ENCODE data around the gene ABCD4.
"Not testable (repeated sequence)": the region's sequence is repeated elsewhere in the genome, so short reads cannot be mapped to it uniquely, and the experiment has no call there.

Gene ABCD4

GRCh38 chr14:74329950-74330552 lies 27.3 kb upstream of the ABCD4 start:
- not testable (repeated sequence) for H3K9ac ChIP-seq (ENCODE audit: low read length); H3K4me3 ChIP-seq (ENCODE audit: low read depth, low read length); H3K36me3 ChIP-seq (ENCODE audit: control insufficient read depth, insufficient read depth, low read length)

GRCh38 chr14:74326369-74327152 lies 23.8 kb upstream of the ABCD4 start:
- Histone ChIP-seq H3K4me3 (ENCODE audit: low read depth, low read length) (peak overlapping the region; percentile 31), H3K36me3 (ENCODE audit: control insufficient read depth, insufficient read depth, low read length) (no peaks in the 10 kb centered on the region), H3K27me3 (ENCODE audit: control insufficient read depth, insufficient read depth, low read length) (no peaks in the 10 kb centered on the region), H3K9me3 (ENCODE audit: control insufficient read depth, insufficient read depth, low read depth, low read length) (no peaks in the 10 kb centered on the region), H3K9ac (ENCODE audit: low read length) (peak overlapping the region; percentile 85), H3K4me1 (ENCODE audit: control insufficient read depth, insufficient read depth, low read length) (peaks cover 29% of the 10 kb centered on the region), H3K27ac (ENCODE audit: low read depth, low read length) (peak overlapping the region; percentile 96)

More at GRCh38 chr14:74329950-74330552, 27.3 kb upstream of the ABCD4 start:
- not testable (repeated sequence) for H3K27ac ChIP-seq (ENCODE audit: low read depth, low read length); H3K9me3 ChIP-seq (ENCODE audit: control insufficient read depth, insufficient read depth, low read depth, low read length); H3K27me3 ChIP-seq (ENCODE audit: control insufficient read depth, insufficient read depth, low read length)
- peaks cover 28% of the 10 kb centered on the region for H3K4me1 ChIP-seq (ENCODE audit: control insufficient read depth, insufficient read depth, low read length)

GRCh38 chr14:74325446-74325845 lies 22.7 kb upstream of the ABCD4 start:
- H3K27ac ChIP-seq (ENCODE audit: low read depth, low read length), result peak overlapping the region; percentile 96
- H3K4me3 ChIP-seq (ENCODE audit: low read depth, low read length), result no peak overlapping the region; the same call in 1 of the 2 replicates
- H3K9me3 ChIP-seq (ENCODE audit: control insufficient read depth, insufficient read depth, low read depth, low read length), result no peaks in the 10 kb centered on the region
- H3K27me3 ChIP-seq (ENCODE audit: control insufficient read depth, insufficient read depth, low read length), result no peaks in the 10 kb centered on the region
- no peaks in the 10 kb centered on the region for H3K36me3 ChIP-seq (ENCODE audit: control insufficient read depth, insufficient read depth, low read length)
- H3K4me1 ChIP-seq (ENCODE audit: control insufficient read depth, insufficient read depth, low read length), result peaks cover 29% of the 10 kb centered on the region
- peak overlapping the region; percentile 85 for H3K9ac ChIP-seq (ENCODE audit: low read length)

GRCh38 chr14:74324931-74325361 lies 22.2 kb upstream of the ABCD4 start:
- H3K27me3 ChIP-seq (ENCODE audit: control insufficient read depth, insufficient read depth, low read length), result no peaks in the 10 kb centered on the region
- no peak overlapping the region for H3K4me3 ChIP-seq (ENCODE audit: low read depth, low read length)
- H3K27ac ChIP-seq (ENCODE audit: low read depth, low read length), result peak overlapping the region; percentile 96
- no peaks in the 10 kb centered on the region for H3K9me3 ChIP-seq (ENCODE audit: control insufficient read depth, insufficient read depth, low read depth, low read length)
- no peaks in the 10 kb centered on the region for H3K36me3 ChIP-seq (ENCODE audit: control insufficient read depth, insufficient read depth, low read length)
- H3K9ac ChIP-seq (ENCODE audit: low read length), result peak overlapping the region; percentile 59
- H3K4me1 ChIP-seq (ENCODE audit: control insufficient read depth, insufficient read depth, low read length), result peaks cover 29% of the 10 kb centered on the region

GRCh38 chr14:74314576-74314975 lies 11.8 kb upstream of the ABCD4 start:
- H3K4me1 ChIP-seq (ENCODE audit: control insufficient read depth, insufficient read depth, low read length), result no peaks in the 10 kb centered on the region
- no peaks in the 10 kb centered on the region for H3K27me3 ChIP-seq (ENCODE audit: control insufficient read depth, insufficient read depth, low read length)
- H3K9me3 ChIP-seq (ENCODE audit: control insufficient read depth, insufficient read depth, low read depth, low read length), result no peaks in the 10 kb centered on the region
- H3K9ac ChIP-seq (ENCODE audit: low read length), result no peak overlapping the region
- H3K4me3 ChIP-seq (ENCODE audit: low read depth, low read length), result no peak overlapping the region
- H3K27ac ChIP-seq (ENCODE audit: low read depth, low read length), result no peak overlapping the region
- no peaks in the 10 kb centered on the region for H3K36me3 ChIP-seq (ENCODE audit: control insufficient read depth, insufficient read depth, low read length)

GRCh38 chr14:74313601-74314000 lies 10.9 kb upstream of the ABCD4 start:
- Histone ChIP-seq H3K9ac (ENCODE audit: low read length) (no peak overlapping the region), H3K27me3 (ENCODE audit: control insufficient read depth, insufficient read depth, low read length) (no peaks in the 10 kb centered on the region), H3K36me3 (ENCODE audit: control insufficient read depth, insufficient read depth, low read length) (no peaks in the 10 kb centered on the region), H3K27ac (ENCODE audit: low read depth, low read length) (no peak overlapping the region), H3K4me1 (ENCODE audit: control insufficient read depth, insufficient read depth, low read length) (no peaks in the 10 kb centered on the region), H3K9me3 (ENCODE audit: control insufficient read depth, insufficient read depth, low read depth, low read length) (no peaks in the 10 kb centered on the region), H3K4me3 (ENCODE audit: low read depth, low read length) (no peak overlapping the region)

GRCh38 chr14:74312161-74312560 lies 9.4 kb upstream of the ABCD4 start:
- no peak overlapping the region for H3K27ac ChIP-seq (ENCODE audit: low read depth, low read length)
- no peaks in the 10 kb centered on the region for H3K4me1 ChIP-seq (ENCODE audit: control insufficient read depth, insufficient read depth, low read length)

GRCh38 chr14:74309125-74310022 lies 6.6 kb upstream of the ABCD4 start:
- Histone ChIP-seq H3K9ac (ENCODE audit: low read length) (no peak overlapping the region), H3K27me3 (ENCODE audit: control insufficient read depth, insufficient read depth, low read length) (no peaks in the 10 kb centered on the region), H3K4me3 (ENCODE audit: low read depth, low read length) (no peak overlapping the region), H3K9me3 (ENCODE audit: control insufficient read depth, insufficient read depth, low read depth, low read length) (no peaks in the 10 kb centered on the region), H3K36me3 (ENCODE audit: control insufficient read depth, insufficient read depth, low read length) (no peaks in the 10 kb centered on the region), H3K4me1 (ENCODE audit: control insufficient read depth, insufficient read depth, low read length) (no peaks in the 10 kb centered on the region), H3K27ac (ENCODE audit: low read depth, low read length) (no peak overlapping the region)

More at GRCh38 chr14:74312161-74312560, 9.4 kb upstream of the ABCD4 start:
- no peak overlapping the region for H3K9ac ChIP-seq (ENCODE audit: low read length)
- no peaks in the 10 kb centered on the region for H3K36me3 ChIP-seq (ENCODE audit: control insufficient read depth, insufficient read depth, low read length)
- no peaks in the 10 kb centered on the region for H3K27me3 ChIP-seq (ENCODE audit: control insufficient read depth, insufficient read depth, low read length)
- H3K9me3 ChIP-seq (ENCODE audit: control insufficient read depth, insufficient read depth, low read depth, low read length), result no peaks in the 10 kb centered on the region
- no peak overlapping the region for H3K4me3 ChIP-seq (ENCODE audit: low read depth, low read length)

- Histone ChIP-seq H3K4me3 (ENCODE audit: low read depth, low read length) (no peak overlapping the region), H3K36me3 (ENCODE audit: control insufficient read depth, insufficient read depth, low read length) (no peaks in the 10 kb centered on the region), H3K27me3 (ENCODE audit: control insufficient read depth, insufficient read depth, low read length) (no peaks in the 10 kb centered on the region), H3K4me1 (ENCODE audit: control insufficient read depth, insufficient read depth, low read length) (no peaks in the 10 kb centered on the region), H3K9me3 (ENCODE audit: control insufficient read depth, insufficient read depth, low read depth, low read length) (no peaks in the 10 kb centered on the region), H3K27ac (ENCODE audit: low read depth, low read length) (no peak overlapping the region), H3K9ac (ENCODE audit: low read length) (no peak overlapping the region)
These were observed 6.0 kb upstream of the ABCD4 start for GRCh38 chr14:74308695-74309094.

- H3K27ac ChIP-seq (ENCODE audit: low read depth, low read length), result peak overlapping the region; percentile 46; the same call in 1 of the 2 replicates
- no peaks in the 10 kb centered on the region for H3K9me3 ChIP-seq (ENCODE audit: control insufficient read depth, insufficient read depth, low read depth, low read length)
- peak overlapping the region; percentile 85 for H3K9ac ChIP-seq (ENCODE audit: low read length)
- peak overlapping the region; percentile 83 for H3K4me3 ChIP-seq (ENCODE audit: low read depth, low read length)
- H3K36me3 ChIP-seq (ENCODE audit: control insufficient read depth, insufficient read depth, low read length), result peaks cover 26% of the 10 kb centered on the region
- peaks cover 6% of the 10 kb centered on the region for H3K4me1 ChIP-seq (ENCODE audit: control insufficient read depth, insufficient read depth, low read length)
- no peaks in the 10 kb centered on the region for H3K27me3 ChIP-seq (ENCODE audit: control insufficient read depth, insufficient read depth, low read length)
These were observed 544 bp downstream of the ABCD4 start for GRCh38 chr14:74302152-74302628.

Measured in HUES6 (cell line).